Esophagus squamous epithelium (tissue), 5 donors: ENCODE data around the gene HPSE2. TPM values are rescaled to one million over a fixed set of nuclear protein-coding genes. Genes with fewer than 3 reads are reported as not detected.
A peak's percentile ranks its signal among the peaks of the same experiment; 100 is the strongest.

Source experiments
- DNase-seq: peaks from one replicate; lab custom pipeline; 2025; lab: John Stamatoyannopoulos, UW
- H3K27ac ChIP-seq, 4 donors: fragments of 200-600 bp; sonication (generic); one replicate each; pipeline ENCODE4 v1.5.1; 2016 to 2019; ENCODE audit warnings: mild to moderate bottlenecking in 1 of 4
- H3K27me3 ChIP-seq, 4 donors: fragments of 200-600 bp; sonication (generic); 1 replicate in 3 of 4; 2 replicates in 1 of 4; pipeline versions ENCODE4 v1.5.1 to v1.6.0; 2017 to 2021; ENCODE audit warnings: antibody characterized with exemption in 1 of 4
- H3K36me3 ChIP-seq, 3 donors: fragments of 200-600 bp; sonication (generic); one replicate each; pipeline ENCODE4 v1.5.1; 2016 to 2019
- H3K4me1 ChIP-seq, 3 donors: fragments of 200-600 bp; sonication (generic); one replicate each; pipeline ENCODE4 v1.5.1; 2017 to 2019
- H3K4me3 ChIP-seq, 4 donors: fragments of 200-600 bp; sonication (generic); 1 replicate in 3 of 4; 2 replicates in 1 of 4; pipeline ENCODE4 v1.5.1; 2016 to 2019; ENCODE audit warnings: mild to moderate bottlenecking in 2 of 4, moderate library complexity in 1 of 4
- H3K9me3 ChIP-seq, 3 donors: fragments of 200-600 bp; sonication (generic); one replicate each; pipeline ENCODE4 v1.5.1; 2016 to 2019
- POLR2A ChIP-seq, 4 donors: fragments of 450-650 bp; IDR thresholded peaks; one replicate each; pipeline ENCODE4 v1.6.1; 2017; ENCODE audit warnings: antibody characterized with exemption in 4 of 4, mild to moderate bottlenecking in 4 of 4, moderate library complexity in 3 of 4
- WGBS, 2 donors: methylation state at CpG; one replicate each; pipeline ENCODE4 v1.1.5; 2018; 5-methylcytosine and 5-hydroxymethylcytosine counted together
- intact Hi-C: fragments of 100-400 bp; cut with DNase I; formaldehyde crosslinking; loops from one replicate; pipeline ENCODE4 v1.15.0; 2022
- total RNA-seq, 4 donors: library from RNA; depleted of rRNA; stranded (reverse); fragments of >200 nt; gene quantifications; one replicate each; pipeline ENCODE4 v1.1.0, GENCODE V29; 2016
- TF ChIP-seq, protein P1 (sequence below), 6 experiments: fragments of 450-650 bp in 4 of 6; fragments of 200-600 bp in 2 of 6; sonication (generic) in 2 of 6; IDR thresholded peaks; one replicate each; pipeline ENCODE4 v1.5.1; 2016 to 2019; ENCODE audit warnings: antibody characterized with exemption in 6 of 6, mild to moderate bottlenecking in 4 of 6, moderate library complexity in 4 of 6
- donor health status: DM: yes; HTN: yes; CAD: no.

HPSE2 gene
- total RNA-seq, 4 donors from 2014 or later = 0.47 to 5.3 (median 2.6) TPM

DNA sequence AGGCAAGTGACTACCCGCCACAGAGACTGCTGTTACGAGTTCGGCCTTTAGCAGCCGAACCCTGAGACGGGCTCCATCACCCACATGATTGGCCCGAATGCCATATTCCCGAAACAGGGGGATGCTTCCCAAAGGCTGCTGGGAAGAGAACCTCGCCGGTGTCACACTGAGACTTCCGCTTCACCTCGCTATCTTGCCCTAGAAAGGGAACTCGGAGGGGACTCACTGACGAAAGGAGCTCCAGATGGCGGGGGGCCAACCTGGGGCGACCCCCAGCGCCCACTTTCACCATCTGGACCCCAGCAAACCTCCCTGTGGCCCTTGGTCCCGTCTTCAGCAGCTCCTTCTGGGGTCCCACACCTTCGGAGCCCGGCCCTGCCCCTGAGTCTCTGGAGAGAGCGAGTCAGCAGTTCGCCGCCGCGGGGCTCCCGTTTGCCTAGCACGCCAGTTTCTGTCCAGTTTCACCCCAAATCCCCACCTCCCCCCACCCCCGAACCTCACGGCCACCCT is 789.4 kb downstream of the HPSE2 start:
- peaks cover 3 to 41% (median 13%) of the 10 kb centered on the region in 3 donors for H3K36me3 ChIP-seq
- H3K27me3 ChIP-seq = no peaks in the 10 kb centered on the region
- no peaks in the 10 kb centered on the region for H3K9me3 ChIP-seq
- intact Hi-C loops = no loop called here
- H3K4me1 ChIP-seq = peaks cover 4 to 31% (median 15%) of the 10 kb centered on the region in 3 donors
- DNase-seq = no peak
- TF ChIP-seq POLR2A (IDR thresholded peaks at IDR 0.05) = no peak
- TF ChIP-seq, protein P1, sequence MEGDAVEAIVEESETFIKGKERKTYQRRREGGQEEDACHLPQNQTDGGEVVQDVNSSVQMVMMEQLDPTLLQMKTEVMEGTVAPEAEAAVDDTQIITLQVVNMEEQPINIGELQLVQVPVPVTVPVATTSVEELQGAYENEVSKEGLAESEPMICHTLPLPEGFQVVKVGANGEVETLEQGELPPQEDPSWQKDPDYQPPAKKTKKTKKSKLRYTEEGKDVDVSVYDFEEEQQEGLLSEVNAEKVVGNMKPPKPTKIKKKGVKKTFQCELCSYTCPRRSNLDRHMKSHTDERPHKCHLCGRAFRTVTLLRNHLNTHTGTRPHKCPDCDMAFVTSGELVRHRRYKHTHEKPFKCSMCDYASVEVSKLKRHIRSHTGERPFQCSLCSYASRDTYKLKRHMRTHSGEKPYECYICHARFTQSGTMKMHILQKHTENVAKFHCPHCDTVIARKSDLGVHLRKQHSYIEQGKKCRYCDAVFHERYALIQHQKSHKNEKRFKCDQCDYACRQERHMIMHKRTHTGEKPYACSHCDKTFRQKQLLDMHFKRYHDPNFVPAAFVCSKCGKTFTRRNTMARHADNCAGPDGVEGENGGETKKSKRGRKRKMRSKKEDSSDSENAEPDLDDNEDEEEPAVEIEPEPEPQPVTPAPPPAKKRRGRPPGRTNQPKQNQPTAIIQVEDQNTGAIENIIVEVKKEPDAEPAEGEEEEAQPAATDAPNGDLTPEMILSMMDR (IDR thresholded peaks at IDR 0.05) = no peak
- H3K4me3 ChIP-seq = peak overlapping the region; percentile 68 to 92 (median 91)
- peak overlapping the region; percentile 87 to 96 (median 94) for H3K27ac ChIP-seq
- 6 to 12% methylated on average over 5 of the region's 28 CpGs for WGBS, 2 donors

DNA sequence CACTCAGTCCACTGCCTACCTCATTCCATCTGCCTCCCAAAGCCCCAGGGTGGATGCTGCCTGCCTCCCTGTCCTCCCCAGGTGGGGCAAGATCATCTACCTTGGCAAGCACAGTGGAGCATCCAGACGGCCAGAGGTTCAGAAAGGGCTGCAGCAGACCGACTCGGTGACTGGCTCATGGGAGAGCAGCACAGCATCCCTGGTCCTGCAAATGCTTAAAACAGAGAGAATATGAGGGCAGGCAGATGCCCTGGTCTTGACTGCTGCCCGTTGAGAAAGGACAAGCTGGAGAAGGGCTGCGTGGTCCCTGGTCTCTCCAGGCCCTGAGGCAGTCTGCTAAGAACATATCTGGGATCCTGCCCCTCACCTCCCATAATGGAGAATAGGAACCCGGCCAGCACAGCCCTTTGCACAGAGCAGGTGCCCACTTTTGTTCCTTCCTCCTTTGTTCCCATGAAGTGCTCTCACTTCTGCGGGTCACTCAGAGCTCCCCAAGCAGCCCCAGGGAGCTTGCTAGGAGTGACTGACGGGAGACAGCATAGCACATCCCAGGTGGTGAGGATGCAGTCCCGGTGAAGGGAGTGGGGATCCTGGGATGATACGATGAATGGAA is 790.3 kb downstream of the HPSE2 start:
- intact Hi-C loops = no loop called here
- peaks cover 3 to 49% (median 13%) of the 10 kb centered on the region in 3 donors for H3K36me3 ChIP-seq
- peaks cover 4 to 31% (median 15%) of the 10 kb centered on the region in 3 donors for H3K4me1 ChIP-seq
- no peak for TF ChIP-seq POLR2A (IDR thresholded peaks at IDR 0.05)
- TF ChIP-seq, protein P1 (IDR thresholded peaks at IDR 0.05) = no peak
- WGBS, 2 donors = 55 to 66% methylated on average over 3 to 5 of the region's 10 CpGs
- H3K9me3 ChIP-seq = no peaks in the 10 kb centered on the region
- H3K27ac ChIP-seq = peak overlapping the region in 3 of 4 donors; percentile 94 to 96 (median 94)
- no peaks in the 10 kb centered on the region for H3K27me3 ChIP-seq
- H3K4me3 ChIP-seq = peak overlapping the region in 3 of 4 donors; percentile 91 to 92 (median 91)
- DNase-seq = no peak

DNA sequence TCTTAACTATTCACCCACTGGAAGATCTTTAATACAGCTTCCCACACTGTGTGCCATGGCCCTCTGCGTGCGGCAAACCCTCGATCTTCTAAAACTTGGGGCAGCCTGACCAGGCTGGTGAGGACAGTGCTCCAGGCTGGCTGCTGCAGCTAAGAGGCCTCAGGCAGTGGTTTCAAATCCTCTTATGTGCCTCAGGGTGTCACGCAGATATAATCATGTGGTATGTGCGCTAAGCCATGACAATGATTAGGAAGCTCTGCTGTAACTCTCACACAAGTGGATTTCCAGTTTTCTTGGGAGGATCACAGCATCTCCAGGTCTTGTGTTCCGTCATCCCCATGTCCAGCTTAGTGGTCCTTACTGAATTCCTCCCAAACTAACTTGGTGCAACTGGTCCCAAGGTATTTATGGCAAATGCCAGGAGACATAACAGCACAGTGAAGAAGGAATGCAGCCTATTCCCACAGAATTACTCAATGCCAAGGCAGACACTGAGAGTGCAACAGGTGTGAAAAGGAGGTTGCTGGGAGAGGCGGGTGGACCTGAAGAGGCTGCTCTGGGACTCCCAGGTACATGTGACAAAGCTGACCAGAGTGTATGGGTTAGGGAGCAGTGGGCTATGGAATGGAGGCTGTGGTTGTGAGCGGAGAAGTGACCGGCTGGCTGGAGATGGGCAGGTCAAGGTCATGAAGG is 791.2 kb downstream of the HPSE2 start:
- WGBS, 2 donors = 85 to 98% methylated on average over 9 of the region's 9 CpGs
- TF ChIP-seq POLR2A (IDR thresholded peaks at IDR 0.05) = no peak
- TF ChIP-seq, protein P1 (IDR thresholded peaks at IDR 0.05) = no peak
- H3K4me3 ChIP-seq = no peak overlapping the region
- no peak overlapping the region for H3K27ac ChIP-seq
- intact Hi-C loops = no loop called here
- H3K27me3 ChIP-seq = no peaks in the 10 kb centered on the region
- H3K9me3 ChIP-seq = no peaks in the 10 kb centered on the region
- DNase-seq = no peak
- peaks cover 4 to 31% (median 15%) of the 10 kb centered on the region in 3 donors for H3K4me1 ChIP-seq
- peaks cover 3 to 57% (median 13%) of the 10 kb centered on the region in 3 donors for H3K36me3 ChIP-seq

DNA sequence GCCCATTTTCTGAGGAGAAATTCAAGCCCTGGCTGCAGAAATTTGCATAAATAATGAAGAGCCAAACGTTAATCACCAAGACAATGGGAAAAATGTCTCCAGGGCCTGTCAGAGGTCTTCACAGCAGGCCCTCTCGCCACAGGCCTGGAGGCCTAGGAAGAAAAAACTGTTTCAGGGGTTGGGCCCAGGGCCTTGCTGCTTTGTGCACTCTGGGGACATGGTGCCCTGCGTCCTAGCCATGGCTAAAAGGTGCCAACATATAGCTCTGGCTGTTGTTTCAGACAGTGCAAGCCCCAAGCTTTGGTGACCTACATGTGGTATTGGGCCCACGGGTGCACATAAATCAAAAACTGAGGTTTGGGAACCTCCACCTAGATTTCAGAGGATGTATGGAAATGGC is 796.9 kb downstream of the HPSE2 start:
- intact Hi-C loops = no loop called here

More for the DNA sequence above, 796.9 kb downstream of the HPSE2 start:
- peaks cover 0 to 5% (median 0%) of the 10 kb centered on the region in 3 donors for H3K4me1 ChIP-seq
- DNase-seq = no peak
- H3K27me3 ChIP-seq = no peaks in the 10 kb centered on the region
- H3K27ac ChIP-seq = no peak overlapping the region
- TF ChIP-seq, protein P1 (IDR thresholded peaks at IDR 0.05) = no peak
- no peak for TF ChIP-seq POLR2A (IDR thresholded peaks at IDR 0.05)
- no peak overlapping the region for H3K4me3 ChIP-seq
- H3K36me3 ChIP-seq = peaks cover 17 to 85% (median 25%) of the 10 kb centered on the region in 3 donors
- H3K9me3 ChIP-seq = no peaks in the 10 kb centered on the region
- WGBS, 2 donors = 86 to 90% methylated on average over 4 of the region's 4 CpGs
